K562 (cell line): Measurements from ENCODE around the gene C1orf116. TPM values are rescaled to one million over a fixed set of nuclear protein-coding genes. Genes with fewer than 3 reads are reported as not detected.
A peak's percentile ranks its signal among the peaks of the same experiment; 100 is the strongest.

ENCODE experiments used
- ATF1 ChIP-seq, 2 experiments: fragments of 450-650 bp in 1 of 2; IDR thresholded peaks; 2 replicates each; pipeline ENCODE4 v1.6.1; 2016; ENCODE audit warnings: missing compliant biosample characterization in 1 of 2, missing genetic modification characterization in 1 of 2
- C11orf30 ChIP-seq: fragments of 450-650 bp; IDR thresholded peaks from 2 replicates; pipeline ENCODE4 v1.6.1; 2016; ENCODE audit warnings: low read depth, mild to moderate bottlenecking
- E2F3 ChIP-seq: fragments of 250-450 bp; sonication (Bioruptor Pico); IDR thresholded peaks from 2 replicates; pipeline ENCODE4 v1.4.0; 2020; ENCODE audit warnings: mild to moderate bottlenecking
- KAT7 ChIP-seq: sonication (generic); formaldehyde crosslinking; IDR thresholded peaks from 2 replicates; pipeline ENCODE4 v1.8.0; 2022; ENCODE audit warnings: missing genetic modification reagents, mild to moderate bottlenecking, borderline replicate concordance
- RB1 ChIP-seq: fragments of 450-650 bp; IDR thresholded peaks from 2 replicates; pipeline ENCODE4 v1.6.1; 2017; ENCODE audit warnings: low read depth, mild to moderate bottlenecking
- SMARCE1 ChIP-seq: fragments of 450-650 bp; IDR thresholded peaks from 2 replicates; pipeline ENCODE4 v1.7.1; 2016; ENCODE audit warnings: mild to moderate bottlenecking
- SREBF1 ChIP-seq: fragments of 150-350 bp; IDR thresholded peaks from 2 replicates; pipeline ENCODE4 v1.6.1; 2014; ENCODE audit warnings: antibody characterized with exemption, low read depth, low read length, borderline replicate concordance
- ZFX ChIP-seq: sonication (generic); formaldehyde crosslinking; IDR thresholded peaks from 2 replicates; pipeline ENCODE4 v1.8.0; 2022; ENCODE audit warnings: mild to moderate bottlenecking, missing genetic modification reagents, moderate library complexity
- ZKSCAN1 ChIP-seq: fragments of 150-350 bp; IDR thresholded peaks from 2 replicates; pipeline ENCODE4 v1.6.1; 2016; ENCODE audit warnings: low read depth, low read length
- polyA plus RNA-seq, 8 experiments: library from polyadenylated mRNA; depleted of rRNA in 4 of 8; stranded (reverse) in 5 of 8; unstranded in 3 of 8; fragments of >200 nt; fragmentation: Nextera tagmentation in 2 of 8; fragmentation: Illumina TruSeq in 1 of 8; extraction: Ambion mirVana in 2 of 8; extraction: Trizol in 1 of 8; gene quantifications; 2 replicates each; pipeline versions ENCODE4 v1.2.1 to v1.2.3, GENCODE V29; 2011 to 2014; ENCODE audit warnings: inconsistent platforms in 1 of 8, missing spikeins in 1 of 8
- total RNA-seq, 7 experiments: library from RNA; depleted of rRNA in 6 of 7; stranded (reverse); fragments of >200 nt in 6 of 7; fragmentation: Illumina TruSeq in 2 of 7; extraction: Trizol in 2 of 7; gene quantifications; 2 replicates each; pipeline versions ENCODE4 v1.2.1 to v1.2.3, GENCODE V29; 2011 to 2021; ENCODE audit warnings: low replicate concordance in 1 of 7
- TF ChIP-seq, protein P1 (sequence below): sonication (generic); IDR thresholded peaks from 2 replicates; pipeline ENCODE4 v1.6.1; 2016
- TF ChIP-seq, protein P2 (sequence below): fragments of 450-650 bp; IDR thresholded peaks from 2 replicates; pipeline ENCODE4 v1.6.1; 2016; ENCODE audit warnings: missing biosample characterization, missing genetic modification characterization
- TF ChIP-seq, protein P3 (sequence below): fragments of 450-650 bp; formaldehyde crosslinking; conservative IDR thresholded peaks from 2 replicates; pipeline ENCODE4 v1.4.0; 2022; ENCODE audit warnings: mild to moderate bottlenecking, missing genetic modification characterization
- TF ChIP-seq, protein P4 (sequence below), 2 experiments: IDR thresholded peaks; 2 replicates each; pipeline ENCODE4 v1.6.1; 2011; ENCODE audit warnings: borderline replicate concordance in 1 of 2, control low read depth in 1 of 2, low read depth in 1 of 2, low read length in 1 of 2, mild to moderate bottlenecking in 1 of 2, mixed read lengths in 1 of 2, moderate library complexity in 1 of 2; ENCODE audit not compliant: insufficient read depth in 1 of 2, insufficient read length in 1 of 2, poor library complexity in 1 of 2, severe bottlenecking in 1 of 2; ENCODE audit errors: extremely low read depth in 1 of 2
- TF ChIP-seq, protein P5 (sequence below): sonication (generic); formaldehyde crosslinking; IDR thresholded peaks from 2 replicates; pipeline ENCODE4 v1.8.0; 2022; ENCODE audit warnings: missing genetic modification reagents, mild to moderate bottlenecking, moderate library complexity, borderline replicate concordance
- TF ChIP-seq, protein P6 (sequence below): fragments of 450-650 bp; IDR thresholded peaks from 2 replicates; pipeline ENCODE4 v1.6.1; 2016; ENCODE audit warnings: mild to moderate bottlenecking
- TF ChIP-seq, protein P7 (sequence below): fragments of 450-650 bp; formaldehyde crosslinking; IDR thresholded peaks from 2 replicates; pipeline ENCODE4 v1.4.0; 2022; ENCODE audit warnings: mild to moderate bottlenecking, moderate library complexity

C1orf116 gene
- total and polyA plus RNA-seq, 9 of the 15 experiments (the other 6 are each of a cell fraction or from before 2014, with no cell fraction given), result 0.62 to 3.0 (median 0.95) TPM

DNA sequence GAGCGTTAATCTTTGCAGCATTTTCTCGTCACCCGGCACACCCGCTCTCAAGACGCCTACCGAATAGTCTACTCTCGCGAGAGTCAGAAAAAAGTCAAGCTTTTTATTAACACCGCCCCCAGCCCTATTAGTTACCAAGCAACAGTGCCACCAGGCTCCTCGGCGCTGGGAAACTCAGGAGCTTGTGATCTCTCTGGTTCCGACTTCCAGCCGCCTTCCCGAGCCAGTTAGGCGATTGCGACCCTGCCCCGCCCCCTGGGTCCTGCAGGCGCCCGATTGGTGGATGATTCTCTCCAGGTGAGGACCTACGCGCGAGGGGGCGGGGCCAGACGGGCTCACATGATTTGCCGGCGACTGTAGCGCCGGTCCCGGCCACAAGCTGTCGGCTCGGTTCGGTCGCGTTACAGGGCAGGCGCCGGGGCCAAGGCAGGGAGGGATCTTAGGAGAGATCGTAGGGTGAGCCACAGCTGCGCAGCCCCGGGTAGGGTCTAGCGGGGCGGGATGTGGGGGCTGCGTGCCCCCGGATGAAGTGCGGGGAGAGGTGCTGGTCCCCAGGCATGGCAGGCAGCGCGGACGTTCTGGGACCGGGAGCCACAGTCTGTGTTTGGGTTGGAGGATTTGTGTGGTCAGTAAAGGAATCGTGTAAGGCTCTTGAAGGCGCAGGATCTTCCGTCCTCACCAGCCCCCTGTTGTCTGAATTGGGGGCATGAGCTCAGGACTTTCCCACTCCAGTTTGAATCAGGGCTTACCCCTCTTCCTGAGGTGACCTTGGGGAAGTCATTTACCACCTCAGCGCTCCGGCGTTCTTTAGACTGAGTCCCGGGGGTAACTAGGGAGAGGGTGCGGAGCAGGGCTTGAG lies 20.6 kb upstream of the C1orf116 start, which contains the start of gene PFKFB2 (continued):
- TF ChIP-seq, protein P1, sequence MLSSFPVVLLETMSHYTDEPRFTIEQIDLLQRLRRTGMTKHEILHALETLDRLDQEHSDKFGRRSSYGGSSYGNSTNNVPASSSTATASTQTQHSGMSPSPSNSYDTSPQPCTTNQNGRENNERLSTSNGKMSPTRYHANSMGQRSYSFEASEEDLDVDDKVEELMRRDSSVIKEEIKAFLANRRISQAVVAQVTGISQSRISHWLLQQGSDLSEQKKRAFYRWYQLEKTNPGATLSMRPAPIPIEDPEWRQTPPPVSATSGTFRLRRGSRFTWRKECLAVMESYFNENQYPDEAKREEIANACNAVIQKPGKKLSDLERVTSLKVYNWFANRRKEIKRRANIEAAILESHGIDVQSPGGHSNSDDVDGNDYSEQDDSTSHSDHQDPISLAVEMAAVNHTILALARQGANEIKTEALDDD, result peak; percentile 74; the same call in 1 of the 2 replicates
- TF ChIP-seq, protein P2, sequence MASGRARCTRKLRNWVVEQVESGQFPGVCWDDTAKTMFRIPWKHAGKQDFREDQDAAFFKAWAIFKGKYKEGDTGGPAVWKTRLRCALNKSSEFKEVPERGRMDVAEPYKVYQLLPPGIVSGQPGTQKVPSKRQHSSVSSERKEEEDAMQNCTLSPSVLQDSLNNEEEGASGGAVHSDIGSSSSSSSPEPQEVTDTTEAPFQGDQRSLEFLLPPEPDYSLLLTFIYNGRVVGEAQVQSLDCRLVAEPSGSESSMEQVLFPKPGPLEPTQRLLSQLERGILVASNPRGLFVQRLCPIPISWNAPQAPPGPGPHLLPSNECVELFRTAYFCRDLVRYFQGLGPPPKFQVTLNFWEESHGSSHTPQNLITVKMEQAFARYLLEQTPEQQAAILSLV, result no peak
- TF ChIP-seq ATF1 (CRISPR knock-in tag; IDR thresholded peaks at IDR 0.05) (no peak), ATF1 (tag; IDR thresholded peaks at IDR 0.05) (peak; percentile 91), ZFX (CRISPR knock-in tag) (peak; percentile 70), RB1 (0 out of 2 replicates have a peak, but pooled peaks have one; percentile 10), SREBF1 (peak; percentile 22; the same call in 1 of the 2 replicates), KAT7 (CRISPR knock-in tag) (peak; percentile 86; the same call in 1 of the 2 replicates), C11orf30 (peak; percentile 58), ZKSCAN1 (peak; percentile 74), SMARCE1 (0 out of 2 replicates have a peak, but pooled peaks have one; percentile 55), E2F3 (CRISPR knock-in tag) (no peak)
- TF ChIP-seq, protein P3, sequence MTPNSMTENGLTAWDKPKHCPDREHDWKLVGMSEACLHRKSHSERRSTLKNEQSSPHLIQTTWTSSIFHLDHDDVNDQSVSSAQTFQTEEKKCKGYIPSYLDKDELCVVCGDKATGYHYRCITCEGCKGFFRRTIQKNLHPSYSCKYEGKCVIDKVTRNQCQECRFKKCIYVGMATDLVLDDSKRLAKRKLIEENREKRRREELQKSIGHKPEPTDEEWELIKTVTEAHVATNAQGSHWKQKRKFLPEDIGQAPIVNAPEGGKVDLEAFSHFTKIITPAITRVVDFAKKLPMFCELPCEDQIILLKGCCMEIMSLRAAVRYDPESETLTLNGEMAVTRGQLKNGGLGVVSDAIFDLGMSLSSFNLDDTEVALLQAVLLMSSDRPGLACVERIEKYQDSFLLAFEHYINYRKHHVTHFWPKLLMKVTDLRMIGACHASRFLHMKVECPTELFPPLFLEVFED (CRISPR knock-in tag), result 0 out of 2 replicates have a peak, but pooled peaks have one; percentile 67
- TF ChIP-seq, protein P4, sequence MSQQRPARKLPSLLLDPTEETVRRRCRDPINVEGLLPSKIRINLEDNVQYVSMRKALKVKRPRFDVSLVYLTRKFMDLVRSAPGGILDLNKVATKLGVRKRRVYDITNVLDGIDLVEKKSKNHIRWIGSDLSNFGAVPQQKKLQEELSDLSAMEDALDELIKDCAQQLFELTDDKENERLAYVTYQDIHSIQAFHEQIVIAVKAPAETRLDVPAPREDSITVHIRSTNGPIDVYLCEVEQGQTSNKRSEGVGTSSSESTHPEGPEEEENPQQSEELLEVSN (IDR thresholded peaks at IDR 0.05; ENCODE audit: borderline replicate concordance in 1 of 2, extremely low read depth in 1 of 2, insufficient read depth in 1 of 2, insufficient read length in 1 of 2, low read depth in 1 of 2, low read length in 1 of 2, poor library complexity in 1 of 2, severe bottlenecking in 1 of 2), result peak; percentile 55 to 64
- TF ChIP-seq, protein P5, sequence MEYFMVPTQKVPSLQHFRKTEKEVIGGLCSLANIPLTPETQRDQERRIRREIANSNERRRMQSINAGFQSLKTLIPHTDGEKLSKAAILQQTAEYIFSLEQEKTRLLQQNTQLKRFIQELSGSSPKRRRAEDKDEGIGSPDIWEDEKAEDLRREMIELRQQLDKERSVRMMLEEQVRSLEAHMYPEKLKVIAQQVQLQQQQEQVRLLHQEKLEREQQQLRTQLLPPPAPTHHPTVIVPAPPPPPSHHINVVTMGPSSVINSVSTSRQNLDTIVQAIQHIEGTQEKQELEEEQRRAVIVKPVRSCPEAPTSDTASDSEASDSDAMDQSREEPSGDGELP (CRISPR knock-in tag), result peak; percentile 98
- TF ChIP-seq, protein P6, sequence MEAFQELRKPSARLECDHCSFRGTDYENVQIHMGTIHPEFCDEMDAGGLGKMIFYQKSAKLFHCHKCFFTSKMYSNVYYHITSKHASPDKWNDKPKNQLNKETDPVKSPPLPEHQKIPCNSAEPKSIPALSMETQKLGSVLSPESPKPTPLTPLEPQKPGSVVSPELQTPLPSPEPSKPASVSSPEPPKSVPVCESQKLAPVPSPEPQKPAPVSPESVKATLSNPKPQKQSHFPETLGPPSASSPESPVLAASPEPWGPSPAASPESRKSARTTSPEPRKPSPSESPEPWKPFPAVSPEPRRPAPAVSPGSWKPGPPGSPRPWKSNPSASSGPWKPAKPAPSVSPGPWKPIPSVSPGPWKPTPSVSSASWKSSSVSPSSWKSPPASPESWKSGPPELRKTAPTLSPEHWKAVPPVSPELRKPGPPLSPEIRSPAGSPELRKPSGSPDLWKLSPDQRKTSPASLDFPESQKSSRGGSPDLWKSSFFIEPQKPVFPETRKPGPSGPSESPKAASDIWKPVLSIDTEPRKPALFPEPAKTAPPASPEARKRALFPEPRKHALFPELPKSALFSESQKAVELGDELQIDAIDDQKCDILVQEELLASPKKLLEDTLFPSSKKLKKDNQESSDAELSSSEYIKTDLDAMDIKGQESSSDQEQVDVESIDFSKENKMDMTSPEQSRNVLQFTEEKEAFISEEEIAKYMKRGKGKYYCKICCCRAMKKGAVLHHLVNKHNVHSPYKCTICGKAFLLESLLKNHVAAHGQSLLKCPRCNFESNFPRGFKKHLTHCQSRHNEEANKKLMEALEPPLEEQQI, result no peak
- TF ChIP-seq, protein P7, sequence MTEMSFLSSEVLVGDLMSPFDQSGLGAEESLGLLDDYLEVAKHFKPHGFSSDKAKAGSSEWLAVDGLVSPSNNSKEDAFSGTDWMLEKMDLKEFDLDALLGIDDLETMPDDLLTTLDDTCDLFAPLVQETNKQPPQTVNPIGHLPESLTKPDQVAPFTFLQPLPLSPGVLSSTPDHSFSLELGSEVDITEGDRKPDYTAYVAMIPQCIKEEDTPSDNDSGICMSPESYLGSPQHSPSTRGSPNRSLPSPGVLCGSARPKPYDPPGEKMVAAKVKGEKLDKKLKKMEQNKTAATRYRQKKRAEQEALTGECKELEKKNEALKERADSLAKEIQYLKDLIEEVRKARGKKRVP (CRISPR knock-in tag), result no peak; the same call in 1 of the 2 replicates
